Uterus (tissue), 2 donors: Measurements from ENCODE around the gene PDE4D.

ENCODE experiments used
- CTCF ChIP-seq, 4 experiments: fragments of 200-600 bp in 2 of 4; fragments of 450-650 bp in 2 of 4; sonication (generic) in 2 of 4; IDR thresholded peaks; one replicate each; pipeline ENCODE4 v1.5.1; 2016 to 2019; ENCODE audit warnings: antibody characterized with exemption in 4 of 4, mild to moderate bottlenecking in 2 of 4, moderate library complexity in 1 of 4
- POLR2A ChIP-seq, 2 donors: fragments of 450-650 bp; IDR thresholded peaks; one replicate each; pipeline ENCODE4 v1.6.1; 2016; ENCODE audit warnings: antibody characterized with exemption in 2 of 2, mild to moderate bottlenecking in 1 of 2, moderate library complexity in 1 of 2

- TF ChIP-seq CTCF (IDR thresholded peaks at IDR 0.05) (peak in 1 of 4 experiments; percentile 14), POLR2A (IDR thresholded peaks at IDR 0.05) (no peak)
Observed at GRCh38 chr5:59335544-59335943, 558.0 kb downstream of the PDE4D start.
